HepG2 (cell line): ENCODE data around the gene NF2. TPM values are rescaled to one million over a fixed set of nuclear protein-coding genes. Genes with fewer than 3 reads are reported as not detected.

ENCODE experiments used
- ATAC-seq: fragments of 200-7000 bp; cut with Tn5 transposase; 3 replicates; pipeline ENCODE4 v1.9.1; 2020; ENCODE audit warnings: mild to moderate bottlenecking, moderate library complexity
- BruUV-seq: library from RNA; stranded (reverse); fragments of 400-500 nt; replicated peaks from 2 replicates; lab custom pipeline; 2021; lab: Mats Ljungman, UMichigan
- CTCF ChIA-PET: fragments of 300-600 bp; formaldehyde crosslinking; extraction: SDS; loops from one replicate; lab custom pipeline; 2021; ENCODE audit warnings: low total read pairs, inconsistent platforms, low intra/inter-chr PET ratio; lab: Yijun Ruan, JAX
- POLR2A ChIA-PET: fragments of 350-600 bp; sonication (Branson Sonifier 250); formaldehyde crosslinking; loops from one replicate; lab custom pipeline; 2020; ENCODE audit warnings: antibody characterized with exemption, inconsistent platforms; lab: Yijun Ruan, JAX
- DNase-seq: peaks from one replicate; pipeline ENCODE4 v3.0.0-alpha.2; 2015; ENCODE audit warnings: low spot score
- FAIRE-seq: peaks from 3 replicates; lab custom pipeline; 2011; peaks lifted over from hg19 to GRCh38; lab: Jason Lieb, UNC
- H2AFZ ChIP-seq: one replicate; pipeline ENCODE4 v1.6.1; 2011; ENCODE audit warnings: low read length, inconsistent platforms
- H3K27ac ChIP-seq: fragments of 300-600 bp; 3 replicates; pipeline ENCODE4 v1.8.0; 2011; ENCODE audit warnings: mixed run types, mild to moderate bottlenecking, mixed read lengths, low read length, inconsistent platforms; ENCODE audit not compliant: insufficient read depth; ENCODE audit errors: extremely low read length
- H3K27me3 ChIP-seq, 2 experiments: fragments of 200-600 bp in 1 of 2; 2 replicates in 1 of 2; 3 replicates in 1 of 2; pipeline versions ENCODE4 v1.6.0 to v1.8.0; 2011; ENCODE audit warnings: low read length in 2 of 2, mild to moderate bottlenecking in 2 of 2, moderate library complexity in 2 of 2, inconsistent platforms in 1 of 2; ENCODE audit not compliant: insufficient read depth in 2 of 2, control insufficient read depth in 1 of 2
- H3K36me3 ChIP-seq, 2 experiments: fragments of 200-600 bp in 1 of 2; replicated peaks in 1 of 2; 2 replicates in 1 of 2; 3 replicates in 1 of 2; pipeline versions ENCODE4 v1.5.1 to v1.8.0; 2011; ENCODE audit warnings: low read length in 2 of 2, inconsistent platforms in 1 of 2; ENCODE audit not compliant: insufficient read depth in 2 of 2, control insufficient read depth in 1 of 2
- H3K4me1 ChIP-seq: 2 replicates; pipeline ENCODE4 v1.5.1; 2012; ENCODE audit warnings: low read length, inconsistent platforms; ENCODE audit not compliant: insufficient read depth
- H3K4me2 ChIP-seq: 2 replicates; pipeline ENCODE4 v1.6.0; 2011; ENCODE audit warnings: low read depth, low read length, inconsistent platforms
- H3K4me3 ChIP-seq, 3 experiments: fragments of 200-600 bp in 1 of 3; sonication (generic), shearing (Covaris generic) in 1 of 3; replicated peaks in 1 of 3; 2 replicates each; pipeline ENCODE4 v1.5.1; 2011 to 2016; ENCODE audit warnings: low read length in 3 of 3, inconsistent platforms in 2 of 3, low read depth in 2 of 3, mild to moderate bottlenecking in 2 of 3, control low read depth in 1 of 3, mixed read lengths in 1 of 3; ENCODE audit not compliant: insufficient read depth in 1 of 3
- H3K79me2 ChIP-seq: one replicate; pipeline ENCODE4 v1.6.1; 2011; ENCODE audit warnings: low read length, inconsistent platforms; ENCODE audit not compliant: insufficient read depth
- H3K9ac ChIP-seq: 2 replicates; pipeline ENCODE4 v1.6.0; 2011; ENCODE audit warnings: mild to moderate bottlenecking, low read depth, low read length, inconsistent platforms; ENCODE audit not compliant: insufficient read depth
- H3K9me3 ChIP-seq: 2 replicates; pipeline ENCODE4 v1.5.1; 2012; ENCODE audit warnings: mild to moderate bottlenecking, low read length
- H4K20me1 ChIP-seq: 2 replicates; pipeline ENCODE4 v1.6.0; 2011; ENCODE audit warnings: inconsistent platforms, mild to moderate bottlenecking, low read length, moderate library complexity; ENCODE audit not compliant: insufficient read depth
- CCAR2 ChIP-seq: fragments of 200-400 bp; formaldehyde crosslinking; optimal IDR thresholded peaks from 2 replicates; pipeline ENCODE3; 2018; ENCODE audit warnings: low read depth, mild to moderate bottlenecking, low read length, moderate library complexity
- CENPX ChIP-seq: sonication (generic); formaldehyde crosslinking; IDR thresholded peaks from 2 replicates; pipeline ENCODE4 v1.9.0; 2021; ENCODE audit warnings: mild to moderate bottlenecking, missing genetic modification reagents, moderate library complexity
- ELF4 ChIP-seq: sonication (generic); formaldehyde crosslinking; IDR thresholded peaks from 2 replicates; pipeline ENCODE4 v1.5.0; 2020; ENCODE audit warnings: missing genetic modification reagents, mild to moderate bottlenecking, moderate library complexity, borderline replicate concordance
- KLF13 ChIP-seq: sonication (generic); formaldehyde crosslinking; IDR thresholded peaks from 2 replicates; pipeline ENCODE4 v1.4.0; 2020; ENCODE audit warnings: mild to moderate bottlenecking, missing genetic modification reagents
- MAFG ChIP-seq: sonication (generic); formaldehyde crosslinking; IDR thresholded peaks from 2 replicates; pipeline ENCODE4 v1.5.1; 2020; ENCODE audit warnings: mild to moderate bottlenecking, missing genetic modification reagents
- SP140L ChIP-seq: sonication (generic); formaldehyde crosslinking; IDR thresholded peaks from 2 replicates; pipeline ENCODE4 v1.4.0; 2020; ENCODE audit warnings: missing genetic modification reagents, borderline replicate concordance
- TMF1 ChIP-seq: sonication (generic); formaldehyde crosslinking; IDR thresholded peaks from 2 replicates; pipeline ENCODE4 v1.8.1; 2022; ENCODE audit warnings: low read depth, missing genetic modification reagents
- ZNF143 ChIP-seq: sonication (generic); formaldehyde crosslinking; IDR thresholded peaks from 2 replicates; pipeline ENCODE4 v1.4.0; 2020; ENCODE audit warnings: missing genetic modification reagents
- ZNF570 ChIP-seq: sonication (generic); formaldehyde crosslinking; IDR thresholded peaks from 2 replicates; pipeline ENCODE4 v1.4.0; 2020; ENCODE audit warnings: mild to moderate bottlenecking, missing genetic modification reagents, borderline replicate concordance
- ZNF691 ChIP-seq: sonication (generic); formaldehyde crosslinking; IDR thresholded peaks from 2 replicates; pipeline ENCODE4 v1.4.0; 2020; ENCODE audit warnings: missing genetic modification reagents, low read depth, mild to moderate bottlenecking, borderline replicate concordance
- WGBS: methylation state at CpG from one replicate; pipeline ENCODE4 v1.1.6; 2017; ENCODE audit warnings: low lambda C conversion rate; 5-methylcytosine and 5-hydroxymethylcytosine counted together
- in situ Hi-C: cut with HindIII; loops from 2 replicates; pipeline ENCODE4 v1.10.0; 2017; ENCODE audit warnings: low pct_unique_long_range_greater_than_20kb; ENCODE audit not compliant: extremely low pct_ligation_motif_present
- intact Hi-C: fragments of 100-400 bp; cut with micrococcal nuclease; formaldehyde crosslinking; loops from one replicate; pipeline ENCODE4 v1.10.0; 2022; ENCODE audit not compliant: unreplicated experiment
- polyA plus RNA-seq, 8 experiments: library from polyadenylated mRNA; depleted of rRNA in 3 of 8; stranded (reverse) in 7 of 8; unstranded in 1 of 8; fragments of >200 nt; fragmentation: Illumina TruSeq in 4 of 8; extraction: Trizol in 4 of 8; gene quantifications; 2 replicates each; pipeline versions ENCODE4 v1.2.1 to v1.2.3, GENCODE V29; 2011 to 2016; ENCODE audit warnings: low read depth in 4 of 8, missing spikeins in 1 of 8, mixed read lengths in 1 of 8; ENCODE audit not compliant: insufficient read depth in 1 of 8
- total RNA-seq, 5 experiments: library from RNA; depleted of rRNA; stranded (reverse); fragments of >200 nt; fragmentation: Illumina TruSeq; extraction: Trizol; gene quantifications; 2 replicates each; pipeline ENCODE4 v1.2.3, GENCODE V29; 2016; ENCODE audit warnings: low read depth in 1 of 5
- TF ChIP-seq, protein P1 (sequence below): IDR thresholded peaks from 2 replicates; pipeline ENCODE4 v1.6.1; 2016; ENCODE audit warnings: low read depth, borderline replicate concordance
- TF ChIP-seq, protein P2 (sequence below): sonication (generic); formaldehyde crosslinking; IDR thresholded peaks from 2 replicates; pipeline ENCODE4 v1.8.0; 2022; ENCODE audit warnings: missing genetic modification reagents, low read depth, mild to moderate bottlenecking, borderline replicate concordance

NF2 gene
- total and polyA plus RNA-seq, 2 of the 13 experiments (the other 11 are each of a cell fraction or from before 2014, with no cell fraction given) = 9.3 to 33.3 TPM

DNA sequence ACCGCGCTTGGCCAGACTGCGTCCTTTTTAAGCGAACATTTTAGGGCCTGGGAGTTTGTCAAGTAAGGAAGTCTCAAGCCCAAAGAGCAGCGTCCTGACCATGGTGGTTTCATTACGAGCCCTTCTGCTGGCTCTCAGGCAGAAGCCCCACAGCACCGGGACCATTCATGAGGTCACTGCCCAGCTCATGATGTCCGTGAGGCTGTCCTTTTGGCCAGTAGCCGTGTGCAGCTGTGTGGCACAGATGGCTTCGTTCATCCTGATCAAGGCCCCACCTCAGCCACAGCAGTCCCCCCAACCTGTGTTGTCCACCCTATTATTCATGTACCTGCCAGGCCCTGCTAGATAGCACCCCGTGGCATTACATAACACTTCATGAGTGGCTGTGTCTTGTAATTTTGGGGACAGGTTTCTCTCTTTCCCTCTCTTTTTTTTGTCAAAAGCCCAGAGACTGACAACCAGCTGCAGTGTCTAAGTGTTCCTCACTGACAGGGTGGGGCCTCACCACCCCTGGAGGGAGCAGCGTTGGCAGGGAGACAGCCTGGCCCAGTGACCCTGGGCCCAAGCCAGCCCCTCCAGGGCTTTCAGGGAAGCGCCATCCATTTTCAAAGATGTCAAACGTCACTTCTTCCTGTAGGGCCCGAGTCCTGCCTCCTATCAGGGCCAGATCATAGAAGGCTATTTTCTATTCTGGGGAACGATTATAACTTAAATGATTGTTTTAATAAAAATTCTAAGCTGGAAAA, 94.6 kb downstream of the NF2 start:
- BruUV-seq = no TSS peak
- FAIRE-seq (no peak), DNase-seq (no peak), ATAC-seq (no peak)
- ChIA-PET POLR2A (no interaction called here), CTCF (no interaction called here)
- WGBS = 92% methylated on average over 13 of the region's 16 CpGs
- H3K4me3 ChIP-seq = no peak overlapping the region
- intact Hi-C loops = no loop called here
- no peaks in the 10 kb centered on the region for H4K20me1 ChIP-seq
- H3K9me3 ChIP-seq = no peaks in the 10 kb centered on the region
- no peak overlapping the region for H3K9ac ChIP-seq
- peaks cover 20% of the 10 kb centered on the region for H3K4me1 ChIP-seq
- H3K27me3 ChIP-seq = peaks cover 0 to 5% of the 10 kb centered on the region in 2 experiments; a peak in 3 of 5 replicates
- no peak overlapping the region for H3K27ac ChIP-seq
- TF ChIP-seq SP140L (CRISPR knock-in tag) (no peak), CCAR2 (no peak)
- no peak overlapping the region for H3K4me2 ChIP-seq
- H2AFZ ChIP-seq = no peak overlapping the region
- in situ Hi-C loops = no loop called here
- peaks cover 4 to 7% of the 10 kb centered on the region in 2 experiments; a peak in 4 of 5 replicates for H3K36me3 ChIP-seq
- no peaks in the 10 kb centered on the region for H3K79me2 ChIP-seq

DNA sequence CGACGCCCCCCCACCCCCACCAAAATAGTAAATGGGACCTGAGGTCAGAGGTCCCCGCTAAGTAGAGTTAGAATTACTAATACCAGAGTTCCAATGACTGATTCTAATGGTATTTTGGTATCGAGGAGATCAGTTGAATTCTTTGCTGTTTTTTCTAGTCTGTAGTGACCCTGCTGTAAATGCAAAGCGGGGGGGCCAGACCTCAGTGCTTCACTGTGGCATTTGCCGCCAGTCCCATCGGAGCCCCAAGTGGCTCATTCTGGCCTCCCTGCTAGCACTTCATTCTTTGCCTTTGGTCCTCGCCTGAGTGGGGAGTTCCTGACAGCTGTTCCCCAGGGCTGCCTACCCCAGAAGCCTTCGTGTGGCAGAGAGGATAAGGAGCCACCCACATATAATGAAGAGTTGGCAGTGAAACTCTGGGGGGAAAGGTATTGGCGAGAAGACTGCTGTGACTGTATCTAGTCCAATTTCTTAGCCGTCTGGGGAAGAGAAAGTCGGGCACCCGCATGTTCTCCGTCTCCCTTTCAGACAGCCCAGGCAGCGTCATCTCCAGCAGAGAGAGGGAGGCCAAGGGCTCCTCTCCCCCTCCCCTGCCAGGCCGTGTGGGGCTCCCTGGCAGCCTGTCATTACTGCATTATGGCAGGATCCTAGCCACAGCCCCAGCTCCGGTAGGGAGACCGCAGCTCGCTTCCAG, 96.9 kb downstream of the NF2 start:
- no TSS peak for BruUV-seq
- WGBS = 73% methylated on average over 14 of the region's 19 CpGs
- Histone ChIP-seq H3K9ac (no peak overlapping the region), H3K9me3 (no peaks in the 10 kb centered on the region), H4K20me1 (no peaks in the 10 kb centered on the region), H3K27me3 (peaks cover 0 to 12% of the 10 kb centered on the region in 2 experiments; a peak in 3 of 5 replicates), H3K79me2 (no peaks in the 10 kb centered on the region), H3K4me1 (peaks cover 40% of the 10 kb centered on the region), H3K4me3 (no peak overlapping the region), H3K36me3 (peaks cover 3 to 7% of the 10 kb centered on the region in 2 experiments; a peak in 2 of 5 replicates), H3K4me2 (no peak overlapping the region), H2AFZ (no peak overlapping the region), H3K27ac (no peak overlapping the region)
- FAIRE-seq (no peak), DNase-seq (no peak), ATAC-seq (no peak)
- ChIA-PET CTCF (no interaction called here), POLR2A (interaction anchor here (2.0 kb wide), 1 partner anchor 67 kb away, joined by 4 read pairs; the partner anchor contains the start of genes UQCR10 and ZMAT5)
- in situ Hi-C loops (loop anchor here (5.0 to 10.0 kb wide), 2 partner anchors 307 to 384 kb away; partner anchors contain the start of gene HORMAD2), intact Hi-C loops (loop anchor here (5.0 kb wide), 1 partner anchor 387 kb away; no protein-coding TSS in a partner anchor)
- TF ChIP-seq TMF1 = no peak
- no peak for TF ChIP-seq ZNF691 (CRISPR knock-in tag)
- TF ChIP-seq ELF4 (CRISPR knock-in tag) = no peak
- no peak for TF ChIP-seq ZNF143 (CRISPR knock-in tag)
- TF ChIP-seq, protein P1, sequence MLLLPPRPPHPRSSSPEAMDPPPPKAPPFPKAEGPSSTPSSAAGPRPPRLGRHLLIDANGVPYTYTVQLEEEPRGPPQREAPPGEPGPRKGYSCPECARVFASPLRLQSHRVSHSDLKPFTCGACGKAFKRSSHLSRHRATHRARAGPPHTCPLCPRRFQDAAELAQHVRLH (CRISPR knock-in tag) = no peak
- no peak for TF ChIP-seq CENPX (CRISPR knock-in tag)
- TF ChIP-seq, protein P2, sequence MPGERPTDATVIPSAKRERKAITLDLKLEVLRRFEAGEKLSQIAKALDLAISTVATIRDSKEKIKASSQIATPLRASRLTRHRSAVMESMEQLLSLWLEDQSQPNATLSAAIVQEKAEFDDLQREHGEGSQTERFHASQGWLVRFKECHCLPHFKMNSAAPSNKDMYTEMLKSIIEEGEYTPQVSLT (CRISPR knock-in tag) = no peak
- no peak for TF ChIP-seq KLF13 (CRISPR knock-in tag)
- no peak for TF ChIP-seq ZNF570 (CRISPR knock-in tag)
- no peak for TF ChIP-seq MAFG (CRISPR knock-in tag)
